Stimulated activated CD4-positive, alpha-beta T cell treated with anti-CD3 and anti-CD28 coated beads, TNF-alpha, amount 100 ng/mL, for 48 hours (primary cell): Measurements from ENCODE around the gene DNAAF2.
"Not testable (repeated sequence)": the region's sequence is repeated elsewhere in the genome, so short reads cannot be mapped to it uniquely, and the experiment has no call there.

ENCODE experiments used
- DNase-seq, 3 donors: peaks; one replicate each; pipeline ENCODE4 v3.0.0-alpha.2; 2020; ENCODE audit warnings: low read depth in 3 of 3

Gene DNAAF2

GRCh38 chr14:49634547-49635334 lies at the start of gene DNAAF2:
Gene DNAAF2, minus strand, starts transcription at chr14:49635244. Its CDS starts 95 bp downstream, at chr14:49635149.
- peak; percentile 31 to 57 (median 40) for DNase-seq

GRCh38 chr14:49679271-49679670 lies 44.2 kb upstream of the DNAAF2 start:
- no peak for DNase-seq

GRCh38 chr14:49677643-49678042 lies 42.6 kb upstream of the DNAAF2 start:
- DNase-seq = no peak

- DNase-seq = no peak
These were observed 38.5 kb upstream of the DNAAF2 start for GRCh38 chr14:49673586-49673985.

GRCh38 chr14:49670475-49670874 lies 35.4 kb upstream of the DNAAF2 start:
- DNase-seq = no peak

GRCh38 chr14:49659526-49660455 lies 24.7 kb upstream of the DNAAF2 start:
- no peak for DNase-seq

- not testable (repeated sequence) for DNase-seq
These were observed 22.5 kb upstream of the DNAAF2 start for GRCh38 chr14:49657500-49657899.

GRCh38 chr14:49654511-49654910 lies 19.5 kb upstream of the DNAAF2 start:
- DNase-seq = no peak

GRCh38 chr14:49653508-49653907 lies 18.5 kb upstream of the DNAAF2 start:
- no peak for DNase-seq

GRCh38 chr14:49642163-49642562 lies 7.1 kb upstream of the DNAAF2 start:
- DNase-seq = no peak

GRCh38 chr14:49641697-49642129 lies 6.7 kb upstream of the DNAAF2 start:
- DNase-seq = no peak

GRCh38 chr14:49640540-49641417 lies 5.7 kb upstream of the DNAAF2 start:
- no peak for DNase-seq

GRCh38 chr14:49637534-49638078 lies 2.6 kb upstream of the DNAAF2 start:
- DNase-seq = no peak

- DNase-seq = no peak
These were observed 1.8 kb upstream of the DNAAF2 start for GRCh38 chr14:49636866-49637265.

- peak; percentile 88 to 94 (median 93) for DNase-seq
These were observed 1.2 kb downstream of the DNAAF2 start for GRCh38 chr14:49633640-49634546.

GRCh38 chr14:49623941-49624839 lies 10.9 kb downstream of the DNAAF2 start:
- DNase-seq = no peak

- no peak for DNase-seq
These were observed 11.7 kb downstream of the DNAAF2 start for GRCh38 chr14:49623387-49623786.

- DNase-seq = no peak
These were observed 12.9 kb downstream of the DNAAF2 start for GRCh38 chr14:49622022-49622607.
